Ectodermal cell (in vitro differentiated cells): ENCODE measurements around the gene ZNF385C.

Experiments used
- H3K27ac ChIP-seq: 2 replicates; pipeline ENCODE4 v1.7.0; 2013; ENCODE audit warnings: mild to moderate bottlenecking, low read depth, low read length; ENCODE audit not compliant: insufficient read depth, poor library complexity, severe bottlenecking
- H3K27me3 ChIP-seq: 2 replicates; pipeline ENCODE4 v1.7.0; 2013; ENCODE audit warnings: mild to moderate bottlenecking, low read length; ENCODE audit not compliant: insufficient read depth, control insufficient read depth, poor library complexity, severe bottlenecking
- H3K36me3 ChIP-seq: one replicate; pipeline ENCODE4 v1.7.0; 2013; ENCODE audit warnings: low read length; ENCODE audit not compliant: control insufficient read depth, insufficient read depth
- H3K4me1 ChIP-seq: one replicate; pipeline ENCODE4 v1.7.0; 2013; ENCODE audit warnings: low read length; ENCODE audit not compliant: control insufficient read depth, insufficient read depth
- H3K4me3 ChIP-seq: 2 replicates; pipeline ENCODE4 v1.7.0; 2013; ENCODE audit warnings: low read depth, low read length, control low read depth; ENCODE audit not compliant: insufficient read depth
- H3K9me3 ChIP-seq: 2 replicates; pipeline ENCODE4 v1.7.0; 2013; ENCODE audit warnings: mild to moderate bottlenecking, low read length, moderate library complexity; ENCODE audit not compliant: control insufficient read depth
- WGBS, 2 experiments: methylation state at CpG; one replicate each; pipeline ENCODE4 v1.1.7; 2013; ENCODE audit warnings: missing lambda C conversion rate in 2 of 2; 5-methylcytosine and 5-hydroxymethylcytosine counted together

The ZNF385C gene

DNA sequence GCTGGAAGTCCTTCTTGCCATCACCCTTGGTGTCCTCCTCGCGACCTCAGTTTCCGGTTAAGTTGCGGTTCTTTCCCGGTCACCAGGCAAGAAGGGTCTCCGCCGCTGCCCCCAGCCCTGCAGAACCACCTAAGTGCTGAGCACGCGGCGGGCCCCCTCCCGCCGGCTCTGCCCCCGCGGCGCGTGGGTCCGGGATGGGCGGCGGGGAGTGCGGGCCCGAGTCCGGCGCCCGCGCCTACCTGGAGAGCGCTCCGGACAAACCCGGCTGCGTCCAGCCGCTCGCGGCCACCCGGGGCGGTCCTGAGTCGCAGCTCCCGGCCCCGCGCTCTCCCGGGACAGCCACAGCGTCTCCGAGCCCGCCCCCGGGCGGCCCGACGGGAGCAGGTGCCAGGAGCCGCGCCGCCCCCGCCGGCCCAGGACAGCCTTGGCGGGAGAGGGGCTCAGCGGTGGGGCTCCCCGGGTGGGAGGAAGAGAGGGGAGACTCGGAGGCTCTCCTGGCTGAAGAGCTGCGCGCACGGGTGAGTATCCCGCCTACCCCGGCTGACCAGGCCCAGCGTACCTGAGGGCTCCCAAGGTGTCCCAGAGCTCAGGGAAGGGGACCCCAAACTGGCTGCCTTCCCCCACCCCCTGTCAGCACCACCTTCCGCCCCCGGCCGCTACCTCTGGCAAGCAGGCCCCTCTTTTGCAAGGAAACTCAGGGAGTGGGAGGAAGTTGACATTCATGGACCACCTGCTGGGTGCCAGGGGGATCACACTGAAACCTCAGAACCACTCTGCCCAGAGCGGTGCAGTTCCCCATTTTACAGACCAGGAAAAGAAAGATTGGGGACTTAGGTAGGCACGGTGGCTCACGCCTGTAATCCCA is 25.7 kb downstream of the ZNF385C start:
- Histone ChIP-seq H3K4me3 (peak overlapping the region; percentile 45), H3K9me3 (no peaks in the 10 kb centered on the region), H3K4me1 (peaks cover 1% of the 10 kb centered on the region), H3K27me3 (peaks cover 32% of the 10 kb centered on the region), H3K36me3 (no peaks in the 10 kb centered on the region), H3K27ac (no peak overlapping the region)
- WGBS, 2 experiments, result 6 to 7% methylated on average over 67 of the region's 67 CpGs

DNA sequence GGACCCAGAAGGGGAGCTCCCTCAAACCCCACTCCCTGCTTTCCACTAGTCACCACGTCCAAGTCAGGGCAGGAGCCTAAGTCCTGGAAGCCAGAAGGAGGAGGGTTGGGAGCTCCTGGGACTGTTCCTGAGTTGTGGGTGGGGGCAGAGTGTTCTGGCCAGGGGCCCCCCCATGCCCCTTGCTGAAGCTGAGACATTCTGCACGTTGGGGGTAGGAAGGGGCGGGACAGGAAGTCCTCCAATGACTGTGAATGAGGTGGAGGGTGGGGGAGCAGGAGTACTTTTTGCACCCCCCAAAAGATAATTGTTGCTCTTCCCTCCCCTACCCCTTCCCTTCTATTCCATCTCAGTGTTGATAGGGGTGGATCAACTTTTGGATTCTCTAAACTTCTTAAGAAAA is 26.5 kb downstream of the ZNF385C start:
- Histone ChIP-seq H3K27ac (no peak overlapping the region), H3K4me3 (peak overlapping the region; percentile 45), H3K36me3 (no peaks in the 10 kb centered on the region), H3K27me3 (peaks cover 32% of the 10 kb centered on the region), H3K9me3 (no peaks in the 10 kb centered on the region), H3K4me1 (no peaks in the 10 kb centered on the region)
- WGBS, 2 experiments, result 14 to 15% methylated on average over 3 of the region's 3 CpGs

DNA sequence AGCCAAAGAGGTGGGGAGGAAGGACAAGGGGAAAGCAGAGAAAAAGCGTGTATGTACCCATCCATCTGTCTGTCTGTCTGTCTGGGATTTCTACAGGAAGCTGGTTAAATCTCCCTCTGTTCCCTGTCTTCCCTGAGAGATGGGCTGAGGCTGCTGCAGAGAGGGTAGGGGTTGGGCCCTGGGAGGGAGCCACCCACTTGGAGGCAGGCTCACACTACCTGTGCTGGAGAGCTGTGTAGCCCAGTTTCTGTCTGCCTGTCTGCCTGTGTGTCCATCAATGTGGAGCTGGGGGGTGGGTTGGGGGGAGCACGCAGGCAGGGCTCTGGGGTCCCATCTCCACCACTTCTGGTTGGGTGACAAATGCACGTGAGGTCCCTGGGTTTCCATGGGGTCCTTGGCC is 29.3 kb downstream of the ZNF385C start:
- Histone ChIP-seq H3K36me3 (no peaks in the 10 kb centered on the region), H3K4me3 (no peak overlapping the region), H3K9me3 (no peaks in the 10 kb centered on the region), H3K27ac (no peak overlapping the region), H3K27me3 (peaks cover 31% of the 10 kb centered on the region), H3K4me1 (peaks cover under 1% of the 10 kb centered on the region)
- 77 to 81% methylated on average over 3 of the region's 3 CpGs for WGBS, 2 experiments

DNA sequence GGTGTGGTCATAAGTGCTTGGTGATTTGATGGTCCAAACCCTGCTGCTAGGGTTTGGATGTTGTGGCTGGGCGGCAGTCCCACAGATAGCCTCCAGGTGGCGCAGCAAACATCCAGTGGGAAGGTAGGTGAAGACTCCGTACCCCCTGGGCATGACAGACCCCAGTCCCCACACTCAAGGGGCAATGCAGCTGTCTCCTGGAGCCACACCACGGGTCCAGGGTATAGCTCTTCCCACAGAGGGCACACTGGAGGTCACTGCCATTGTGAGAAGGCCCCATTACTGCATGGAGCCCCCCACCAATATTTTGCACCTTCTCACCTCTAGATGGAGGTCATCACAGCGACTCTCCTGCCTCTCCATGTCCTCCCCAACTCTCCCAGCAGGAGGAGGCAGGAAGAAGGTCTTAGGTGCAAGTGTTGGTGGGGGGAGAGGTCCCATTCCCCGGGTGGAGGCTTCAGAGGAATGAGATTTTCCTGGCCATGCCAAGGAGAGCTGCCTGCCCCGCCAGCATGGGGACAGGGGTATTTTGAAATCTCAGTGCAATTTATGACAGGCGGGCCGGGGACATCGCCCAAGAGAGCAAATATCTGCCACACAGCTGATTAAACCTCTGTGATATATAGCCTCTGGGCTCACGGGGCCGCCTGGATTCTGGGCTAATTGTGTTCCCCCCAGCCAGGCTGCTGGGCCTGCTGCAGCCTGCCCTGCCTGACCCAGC is 30.7 kb downstream of the ZNF385C start:
- H3K36me3 ChIP-seq, result no peaks in the 10 kb centered on the region
- H3K4me3 ChIP-seq, result no peak overlapping the region
- 53 to 56% methylated on average over 12 of the region's 12 CpGs for WGBS, 2 experiments
- peaks cover 17% of the 10 kb centered on the region for H3K27me3 ChIP-seq
- H3K27ac ChIP-seq, result no peak overlapping the region
- peaks cover 14% of the 10 kb centered on the region for H3K4me1 ChIP-seq
- H3K9me3 ChIP-seq, result no peaks in the 10 kb centered on the region

DNA sequence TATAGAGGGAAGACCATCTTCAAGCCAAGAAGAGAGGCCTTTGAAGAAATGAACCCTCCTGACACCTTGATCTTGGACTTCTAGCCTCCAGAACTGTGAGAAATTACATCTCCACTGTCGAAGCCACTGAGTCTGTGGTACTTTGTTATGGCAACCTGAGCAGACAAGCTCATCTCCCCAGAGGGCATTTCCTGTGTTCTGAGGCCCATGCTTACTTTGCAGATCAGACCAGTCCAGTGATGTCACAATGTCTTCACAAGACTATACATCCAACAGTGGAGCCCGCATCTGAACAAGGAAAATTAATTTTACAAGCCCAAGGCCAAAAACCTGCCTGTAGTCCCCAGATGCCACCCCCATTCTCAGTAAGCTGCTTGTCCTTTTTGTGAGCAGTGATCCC is 33.1 kb downstream of the ZNF385C start:
- Histone ChIP-seq H3K4me1 (peaks cover 25% of the 10 kb centered on the region), H3K36me3 (no peaks in the 10 kb centered on the region), H3K27me3 (no peaks in the 10 kb centered on the region), H3K9me3 (no peaks in the 10 kb centered on the region), H3K27ac (no peak overlapping the region), H3K4me3 (no peak overlapping the region)
- 89 to 90% methylated on average over 2 of the region's 2 CpGs for WGBS, 2 experiments

DNA sequence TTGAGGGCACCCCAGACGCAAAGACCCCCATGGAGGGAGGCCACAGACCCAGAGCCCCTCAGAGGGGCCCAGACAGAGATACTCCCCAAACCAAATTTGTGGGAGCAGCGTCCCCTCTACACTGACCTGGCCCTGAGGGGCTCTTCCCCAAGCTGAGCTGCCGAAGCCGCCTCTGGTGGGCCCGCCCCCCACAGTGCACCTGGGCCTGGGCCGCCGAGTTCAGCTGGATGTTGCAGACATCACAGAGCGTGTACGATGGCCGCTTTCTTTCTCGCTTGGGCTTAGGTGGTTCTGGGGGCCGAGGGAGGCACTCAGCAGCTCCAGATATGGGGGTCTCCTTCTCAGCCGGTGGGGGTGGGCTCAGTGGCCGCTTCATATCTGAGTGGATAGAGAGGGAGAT is 35.6 kb downstream of the ZNF385C start:
- Histone ChIP-seq H3K4me1 (peaks cover 25% of the 10 kb centered on the region), H3K27ac (no peak overlapping the region), H3K9me3 (no peaks in the 10 kb centered on the region), H3K27me3 (no peaks in the 10 kb centered on the region), H3K36me3 (no peaks in the 10 kb centered on the region), H3K4me3 (no peak overlapping the region)
- 90 to 92% methylated on average over 14 of the region's 14 CpGs for WGBS, 2 experiments

DNA sequence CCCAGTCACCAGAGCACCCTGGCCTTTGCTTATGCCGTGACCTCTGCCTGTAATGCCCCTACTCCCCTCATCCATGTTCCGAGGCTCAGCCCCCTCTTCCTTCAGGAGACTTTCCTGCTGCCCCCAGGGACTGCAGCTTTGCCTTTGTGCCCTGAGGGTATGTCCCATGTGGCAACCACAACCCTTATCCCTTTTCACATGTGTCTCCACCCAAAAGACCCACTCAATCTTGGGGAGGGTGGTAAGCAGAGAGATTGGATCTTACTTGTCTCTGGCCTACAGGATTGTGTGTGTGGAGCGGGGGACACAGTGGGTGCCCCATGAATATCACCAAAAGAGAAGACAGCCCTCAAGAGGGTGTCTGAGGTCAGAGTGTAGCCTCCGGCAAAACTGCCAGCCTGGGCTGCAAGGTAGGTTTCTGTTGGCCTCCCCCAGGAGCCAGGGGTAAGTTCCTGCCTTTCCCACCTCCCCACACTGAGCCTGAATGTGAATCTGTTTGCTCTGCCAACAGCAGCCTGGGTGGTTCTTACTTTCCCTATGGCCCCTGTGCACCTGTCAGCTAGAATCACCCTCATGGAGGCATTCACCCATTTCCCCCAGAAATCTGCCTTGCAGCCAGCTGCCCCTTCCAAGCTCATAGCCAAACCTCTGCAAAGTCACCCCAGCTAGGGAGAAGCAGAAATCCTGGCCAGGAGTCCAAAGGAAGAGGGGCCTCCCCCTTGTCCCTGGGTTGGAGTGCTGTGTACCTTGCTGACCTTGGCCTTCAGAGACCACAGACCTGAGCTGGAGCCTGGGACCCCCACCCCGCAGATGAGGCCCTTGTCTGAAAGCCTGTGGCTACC is 36.4 kb downstream of the ZNF385C start:
- Histone ChIP-seq H3K36me3 (no peaks in the 10 kb centered on the region), H3K27ac (no peak overlapping the region), H3K4me1 (peaks cover 25% of the 10 kb centered on the region), H3K27me3 (no peaks in the 10 kb centered on the region), H3K9me3 (no peaks in the 10 kb centered on the region), H3K4me3 (no peak overlapping the region)
- 67 to 70% methylated on average over 5 of the region's 5 CpGs for WGBS, 2 experiments

DNA sequence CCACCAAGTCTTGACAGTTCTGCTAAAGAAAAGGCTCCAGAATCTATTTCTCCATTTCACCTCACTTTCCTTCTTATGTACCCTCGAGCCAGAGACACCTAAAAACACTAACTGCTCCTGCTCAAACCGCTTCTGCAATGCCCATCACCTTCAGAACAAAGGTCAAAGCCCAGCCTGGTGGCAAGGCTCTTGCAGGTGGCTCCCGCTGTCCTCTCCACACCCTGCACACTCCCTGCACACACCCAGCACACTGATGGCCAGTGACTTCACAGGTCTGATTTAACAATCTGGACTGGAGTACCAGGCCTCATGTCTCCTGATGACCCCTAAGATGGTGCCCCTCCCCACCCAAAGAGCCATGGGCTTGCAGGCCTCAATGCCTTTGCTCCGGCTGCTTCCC is 38.0 kb downstream of the ZNF385C start:
- Histone ChIP-seq H3K4me1 (peaks cover 31% of the 10 kb centered on the region), H3K9me3 (no peaks in the 10 kb centered on the region), H3K27ac (no peak overlapping the region), H3K4me3 (no peak overlapping the region), H3K36me3 (no peaks in the 10 kb centered on the region), H3K27me3 (no peaks in the 10 kb centered on the region)
- WGBS, 2 experiments, result 93 to 97% methylated on average over 4 of the region's 4 CpGs

DNA sequence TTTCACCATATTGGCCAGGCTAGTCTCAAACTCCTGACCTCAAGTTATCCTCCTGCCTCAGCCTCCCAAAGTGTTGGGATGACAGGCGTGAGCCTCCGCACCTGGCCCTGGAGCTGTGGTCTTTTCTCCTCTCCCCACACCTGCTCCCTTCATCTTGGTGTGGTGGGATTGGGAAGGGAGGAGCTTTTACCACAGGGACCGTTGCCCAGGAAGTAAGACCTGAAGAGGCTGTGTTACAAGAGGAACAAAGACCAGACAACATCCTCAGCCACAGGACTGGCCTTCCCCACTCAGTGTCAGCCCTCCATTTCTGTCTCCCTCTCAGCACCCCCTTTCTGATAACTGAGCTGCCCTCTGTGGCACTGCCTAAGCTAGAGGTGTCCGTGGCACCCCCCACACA is 38.5 kb downstream of the ZNF385C start:
- Histone ChIP-seq H3K9me3 (no peaks in the 10 kb centered on the region), H3K4me3 (no peak overlapping the region), H3K27ac (no peak overlapping the region), H3K27me3 (no peaks in the 10 kb centered on the region), H3K36me3 (no peaks in the 10 kb centered on the region), H3K4me1 (peaks cover 35% of the 10 kb centered on the region)
- 80 to 89% methylated on average over 3 to 4 of the region's 4 CpGs for WGBS, 2 experiments

DNA sequence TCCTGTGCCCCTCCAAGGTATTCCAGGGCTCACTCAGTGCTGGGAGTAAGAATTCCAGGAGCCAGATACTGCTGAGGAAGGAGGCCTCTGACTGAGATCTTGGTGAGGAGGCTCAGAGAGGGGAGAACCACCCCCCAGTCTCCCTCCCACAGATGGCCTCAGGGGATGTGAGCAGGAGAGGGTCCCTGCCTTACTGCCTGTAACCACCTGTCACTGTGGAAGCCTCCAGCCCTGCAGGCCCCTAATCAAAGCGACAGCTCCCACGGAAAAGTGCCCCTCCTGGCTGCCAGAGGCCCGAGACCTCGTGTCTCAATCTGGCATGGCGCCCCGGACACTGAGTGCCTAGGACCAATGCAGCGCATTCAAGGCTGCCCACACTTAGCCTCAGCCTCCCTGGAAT is 40.2 kb downstream of the ZNF385C start:
- 87% methylated on average over 7 of the region's 7 CpGs for WGBS, 2 experiments
- peaks cover 32% of the 10 kb centered on the region for H3K4me1 ChIP-seq
- no peak overlapping the region for H3K27ac ChIP-seq
- peaks cover 8% of the 10 kb centered on the region for H3K27me3 ChIP-seq
- no peaks in the 10 kb centered on the region for H3K9me3 ChIP-seq
- no peaks in the 10 kb centered on the region for H3K36me3 ChIP-seq
- H3K4me3 ChIP-seq, result no peak overlapping the region
